LoVo (cell line): ENCODE measurements around the gene MRFAP1.

Experiments used
- DNase-seq: peaks from one replicate; pipeline ENCODE4 v3.0.0-alpha.2; 2016; ENCODE audit warnings: low spot score

The MRFAP1 gene

GRCh38 chr4:6640292-6641163 is at the start of gene MRFAP1:
Gene MRFAP1 (plus strand): TSS chr4:6640685. CDS start chr4:6640863, 178 bp downstream.
- DNase-seq = peak; percentile 96

GRCh38 chr4:6591313-6591712 is 49.2 kb upstream of the MRFAP1 start:
- DNase-seq = no peak

DNA sequence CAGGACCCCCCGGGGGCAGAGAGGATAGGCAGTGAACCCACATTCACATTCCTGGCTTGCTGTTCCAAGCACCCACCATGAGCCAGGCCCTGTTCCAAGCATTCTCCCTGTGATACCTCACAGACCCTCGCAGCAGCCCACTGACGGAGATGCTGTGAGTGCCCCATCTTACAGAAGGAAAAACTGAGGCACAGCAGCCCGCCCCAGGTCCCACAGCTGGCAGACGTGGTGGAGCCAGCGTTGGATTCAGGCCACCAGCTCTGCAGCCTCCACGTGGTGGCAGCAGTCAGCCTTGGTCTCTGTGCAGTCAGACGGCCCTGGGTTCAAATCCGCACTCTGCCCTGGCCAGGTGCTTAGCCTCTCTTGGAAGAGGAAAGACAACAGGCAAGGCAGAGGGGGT is 48.7 kb upstream of the MRFAP1 start:
- DNase-seq = no peak

DNA sequence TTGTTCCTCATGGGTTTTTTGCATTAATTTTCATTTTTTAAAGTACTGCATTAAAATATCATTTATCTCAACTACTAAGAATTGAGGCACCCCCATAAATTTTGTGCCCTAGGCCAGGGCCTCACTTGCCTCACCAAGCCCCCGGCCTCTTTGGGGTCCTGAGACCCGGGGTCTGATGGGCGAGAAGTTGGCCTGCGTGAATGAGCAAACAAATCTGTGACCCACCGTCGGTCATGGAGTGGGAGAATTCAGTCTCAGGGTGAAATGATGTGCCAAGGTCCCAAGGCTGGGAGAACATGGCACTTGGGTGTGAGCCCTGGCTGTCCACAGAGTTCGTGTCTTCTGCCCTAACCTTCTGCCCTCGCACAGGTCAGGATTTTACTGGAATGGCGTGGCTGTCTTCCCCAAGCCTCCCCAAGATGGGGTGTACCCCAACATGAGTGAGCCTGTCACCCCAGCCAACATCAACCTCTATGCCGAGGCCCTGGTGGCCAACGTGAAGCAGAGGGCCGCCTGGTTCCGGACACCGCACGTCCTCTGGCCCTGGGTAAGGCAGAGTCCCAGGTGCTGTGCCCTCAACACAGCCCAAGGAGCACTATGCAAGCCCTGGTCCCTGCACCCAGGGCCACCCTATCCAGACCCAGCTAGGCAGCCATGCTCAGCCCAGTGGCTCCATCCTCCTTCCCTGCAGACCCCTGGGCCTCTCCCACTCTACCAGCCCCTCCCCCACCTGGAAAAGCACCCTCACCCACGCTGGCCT is 47.5 kb upstream of the MRFAP1 start:
- DNase-seq = no peak

DNA sequence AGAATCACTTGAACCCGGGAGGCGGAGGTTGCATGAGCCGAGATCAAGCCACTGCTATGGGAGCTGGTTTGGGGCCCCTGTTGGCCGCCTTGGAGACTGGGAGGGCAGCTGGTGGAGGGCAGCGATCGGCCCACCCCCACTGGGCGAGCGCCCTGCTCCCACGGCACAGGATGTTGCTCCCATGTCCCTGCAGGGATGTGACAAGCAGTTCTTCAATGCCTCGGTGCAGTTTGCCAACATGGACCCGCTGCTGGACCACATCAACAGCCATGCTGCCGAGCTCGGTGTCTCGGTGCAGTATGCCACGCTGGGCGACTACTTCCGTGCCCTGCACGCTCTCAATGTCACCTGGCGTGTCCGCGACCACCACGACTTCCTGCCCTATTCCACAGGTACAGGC is 46.1 kb upstream of the MRFAP1 start:
- DNase-seq = no peak

- DNase-seq = no peak
These were observed 45.6 kb upstream of the MRFAP1 start for GRCh38 chr4:6594826-6595355.

DNA sequence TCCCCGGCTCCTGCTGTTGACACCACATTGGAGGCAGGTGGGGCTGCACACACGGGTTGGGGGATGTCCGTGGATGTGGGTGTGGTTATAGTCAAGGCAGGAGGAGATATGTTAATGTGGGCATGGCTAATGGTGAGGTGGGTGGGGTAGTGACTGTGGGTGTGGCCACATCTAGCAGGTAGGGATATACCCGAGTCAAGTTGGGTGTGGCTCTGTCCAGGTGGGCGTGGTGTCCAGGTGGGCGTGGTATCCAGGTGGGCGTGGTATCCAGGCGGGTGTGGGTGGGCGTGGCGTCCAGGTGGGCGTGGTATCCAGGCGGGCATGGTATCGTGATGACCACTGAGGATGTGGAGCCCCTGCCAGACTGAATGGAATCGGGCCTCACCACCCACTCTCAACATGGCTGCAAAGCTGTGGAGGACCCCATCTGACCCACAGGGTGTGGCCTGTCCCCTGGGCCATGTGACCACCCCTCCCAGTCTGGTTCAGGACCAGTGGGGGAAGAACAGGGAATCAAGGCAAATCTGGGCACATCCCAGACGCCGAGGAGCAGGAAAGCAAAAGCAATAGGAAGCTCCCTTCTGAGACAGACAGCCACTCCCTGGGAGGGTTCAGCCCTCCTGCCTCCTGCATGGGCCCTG is 44.5 kb upstream of the MRFAP1 start:
- DNase-seq = no peak

DNA sequence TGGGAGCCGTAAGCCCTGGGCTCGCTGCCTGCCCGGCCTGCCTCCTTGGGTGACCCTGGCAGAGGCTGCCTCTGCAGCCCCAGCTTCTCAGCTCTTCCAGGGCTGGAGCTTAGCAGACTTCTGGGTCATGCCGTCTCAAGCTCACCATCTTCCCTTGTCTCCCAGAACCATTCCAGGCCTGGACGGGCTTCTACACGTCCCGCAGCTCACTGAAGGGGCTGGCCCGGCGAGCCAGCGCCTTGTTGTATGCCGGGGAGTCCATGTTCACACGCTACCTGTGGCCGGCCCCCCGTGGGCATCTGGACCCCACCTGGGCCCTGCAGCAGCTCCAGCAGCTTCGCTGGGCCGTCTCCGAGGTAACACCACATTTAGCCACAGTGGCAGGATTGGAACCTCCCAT is 43.5 kb upstream of the MRFAP1 start:
- no peak for DNase-seq

GRCh38 chr4:6598127-6598526 is 42.4 kb upstream of the MRFAP1 start:
- no peak for DNase-seq

DNA sequence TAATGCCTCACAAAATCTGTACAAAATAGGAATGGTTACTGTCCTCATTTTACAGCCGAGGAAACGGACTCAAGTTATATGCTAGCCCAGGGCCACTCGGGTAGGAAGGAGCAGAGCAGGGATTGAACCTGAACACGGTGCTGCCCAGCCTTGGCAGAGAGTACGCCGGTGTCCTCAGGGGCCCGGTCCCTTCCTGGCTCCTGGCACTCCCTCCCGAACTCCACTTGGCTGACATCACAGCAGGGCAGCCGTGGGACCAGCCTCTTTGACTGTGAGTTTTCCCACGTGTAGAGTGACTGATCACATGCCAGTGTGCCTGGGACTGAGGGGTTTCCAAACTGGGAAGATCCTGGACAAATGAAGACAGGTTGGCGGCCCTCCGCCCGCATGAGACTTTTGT is 41.8 kb upstream of the MRFAP1 start:
- no peak for DNase-seq

- DNase-seq = no peak
These were observed 38.7 kb upstream of the MRFAP1 start for GRCh38 chr4:6601661-6602250.

GRCh38 chr4:6602289-6602688 is 38.2 kb upstream of the MRFAP1 start:
- DNase-seq = no peak

- no peak for DNase-seq
These were observed 37.4 kb upstream of the MRFAP1 start for GRCh38 chr4:6603128-6603527.

DNA sequence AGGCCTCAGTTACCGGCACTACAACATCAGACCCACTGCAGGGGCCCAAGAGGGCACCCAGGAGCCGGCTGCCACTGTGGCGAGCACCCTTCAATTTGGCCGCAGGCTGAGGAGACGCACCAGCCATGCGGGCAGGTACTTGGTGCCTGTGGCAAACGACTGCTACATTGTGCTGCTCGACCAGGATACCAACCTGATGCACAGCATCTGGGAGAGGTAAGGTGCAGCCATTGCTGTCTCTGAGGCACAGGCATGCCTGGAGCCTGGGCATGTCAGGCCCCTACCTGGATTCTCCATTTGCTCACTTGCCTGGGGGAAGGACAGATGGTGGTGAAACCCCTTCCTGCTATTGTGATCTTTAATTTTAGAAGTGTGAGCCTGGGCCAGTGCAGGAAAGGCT is 35.4 kb upstream of the MRFAP1 start:
- DNase-seq = no peak

DNA sequence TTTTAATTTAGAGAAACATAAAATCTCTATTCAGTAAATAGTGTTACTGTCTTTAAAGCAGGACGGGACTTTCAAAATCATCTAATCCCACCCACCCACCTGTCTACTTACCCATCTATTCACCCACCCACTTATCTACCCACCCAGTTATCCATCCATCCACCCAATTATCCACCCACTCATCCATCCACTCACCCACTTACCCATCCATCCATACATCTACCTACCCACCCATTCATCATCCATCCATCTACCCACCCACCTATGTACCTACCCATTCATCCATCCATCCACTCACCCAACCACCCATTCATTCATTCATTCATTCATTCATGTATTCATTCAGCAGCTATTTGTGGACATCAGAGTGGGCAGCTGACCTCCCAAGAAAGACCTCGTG is 34.9 kb upstream of the MRFAP1 start:
- no peak for DNase-seq

GRCh38 chr4:6606465-6607235 is 33.8 kb upstream of the MRFAP1 start:
- DNase-seq = no peak

DNA sequence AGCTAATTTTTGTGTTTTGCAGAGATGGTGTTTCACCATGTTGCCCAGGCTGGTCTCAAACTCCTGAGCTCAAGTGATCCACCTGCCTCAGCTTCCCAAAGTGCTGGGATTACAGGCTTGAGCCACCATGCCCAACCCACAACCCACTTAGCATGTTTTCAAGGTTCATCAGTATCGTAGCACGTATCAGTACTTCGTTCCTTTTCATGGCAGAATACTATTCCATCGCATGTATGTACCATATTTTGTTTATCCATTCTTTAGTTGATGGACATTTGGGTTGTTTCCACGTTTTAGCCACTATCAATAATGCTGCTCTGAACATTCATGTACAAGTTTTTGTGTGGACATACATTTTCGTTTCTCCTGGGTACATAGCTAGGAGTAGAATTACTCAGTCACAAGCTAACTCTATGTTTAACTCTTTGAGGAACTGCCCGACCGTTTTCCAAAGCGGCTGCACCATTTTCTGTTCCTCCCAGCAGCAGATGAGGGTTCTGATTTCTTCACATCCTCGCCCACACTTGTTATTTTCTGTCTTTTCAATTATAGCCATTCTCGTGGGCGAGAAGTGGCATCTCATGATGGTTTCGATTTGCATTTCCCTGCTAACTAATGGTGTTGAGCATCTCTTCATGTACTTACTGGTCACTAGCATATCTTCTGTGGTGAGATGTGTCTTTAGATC is 33.0 kb upstream of the MRFAP1 start:
- DNase-seq = no peak

GRCh38 chr4:6608758-6609414 is 31.6 kb upstream of the MRFAP1 start:
- DNase-seq = no peak

- no peak for DNase-seq
These were observed 30.9 kb upstream of the MRFAP1 start for GRCh38 chr4:6609415-6610079.
